ENCODE results near the gene ANXA8L1.
"Not testable (repeated sequence)": the region's sequence is repeated elsewhere in the genome, so short reads cannot be mapped to it uniquely, and the experiment has no call there.

Gene ANXA8L1, protein sequence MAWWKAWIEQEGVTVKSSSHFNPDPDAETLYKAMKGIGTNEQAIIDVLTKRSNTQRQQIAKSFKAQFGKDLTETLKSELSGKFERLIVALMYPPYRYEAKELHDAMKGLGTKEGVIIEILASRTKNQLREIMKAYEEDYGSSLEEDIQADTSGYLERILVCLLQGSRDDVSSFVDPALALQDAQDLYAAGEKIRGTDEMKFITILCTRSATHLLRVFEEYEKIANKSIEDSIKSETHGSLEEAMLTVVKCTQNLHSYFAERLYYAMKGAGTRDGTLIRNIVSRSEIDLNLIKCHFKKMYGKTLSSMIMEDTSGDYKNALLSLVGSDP

DNA sequence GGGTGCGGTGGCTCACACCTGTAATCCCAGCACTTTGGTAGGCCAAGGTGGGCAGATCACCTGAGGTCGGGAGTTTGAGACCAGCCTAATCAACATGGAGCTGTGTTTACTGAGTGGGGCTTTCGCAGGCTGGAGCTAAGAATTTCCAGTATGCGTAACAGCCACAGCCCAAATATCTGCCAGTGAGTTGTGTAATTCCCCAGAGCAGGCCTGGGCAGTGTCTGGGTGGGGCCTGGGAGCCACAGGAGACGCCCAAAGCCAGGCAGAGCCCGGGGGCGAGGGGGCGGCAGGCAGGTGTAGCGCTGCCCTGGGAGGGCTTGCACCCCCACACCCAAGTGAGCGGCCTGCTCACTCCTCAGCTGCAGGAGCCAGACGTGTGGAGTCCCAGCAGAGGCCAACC, at the start of gene ANXA8L1:
TSS of gene ANXA8L1 (plus strand) at position 371 of the 400 bp plus-strand sequence. CDS start 76 bp downstream, outside the sequence.
- not testable (repeated sequence) for H3K4me1 Mint-ChIP-seq (ENCODE audit: low read depth); H3K27ac Mint-ChIP-seq; H3K36me3 Mint-ChIP-seq (ENCODE audit: low read depth); H3K9me3 Mint-ChIP-seq; H3K27me3 Mint-ChIP-seq (ENCODE audit: low read depth); H3K4me3 Mint-ChIP-seq

DNA sequence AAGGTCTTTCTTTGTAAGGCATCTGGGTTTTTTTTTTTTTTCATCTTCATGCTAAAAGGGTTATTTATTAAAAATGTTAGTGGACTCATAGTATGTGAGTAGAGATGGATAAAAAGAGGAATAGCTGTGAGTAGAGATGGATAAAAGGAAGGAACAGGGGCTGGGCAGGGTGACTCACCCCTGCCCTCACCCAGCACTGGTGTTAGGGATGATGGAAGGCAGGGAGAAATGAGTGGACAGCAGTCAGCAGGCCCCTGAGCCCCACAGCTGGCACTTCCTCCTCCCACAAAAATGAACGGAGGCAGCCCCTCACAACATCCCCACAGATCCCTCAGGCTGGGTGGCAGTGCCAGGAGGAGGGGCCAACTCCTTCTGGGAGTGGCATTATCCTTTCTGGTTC, 49.5 kb upstream of the ANXA8L1 start:
- Mint-ChIP-seq H3K9me3 (no peaks in the 10 kb centered on the region), H3K4me3 (no peak overlapping the region), H3K36me3 (ENCODE audit: low read depth) (no peaks in the 10 kb centered on the region), H3K27me3 (ENCODE audit: low read depth) (peaks cover 16% of the 10 kb centered on the region), H3K27ac (no peak overlapping the region), H3K4me1 (ENCODE audit: low read depth) (no peaks in the 10 kb centered on the region)

DNA sequence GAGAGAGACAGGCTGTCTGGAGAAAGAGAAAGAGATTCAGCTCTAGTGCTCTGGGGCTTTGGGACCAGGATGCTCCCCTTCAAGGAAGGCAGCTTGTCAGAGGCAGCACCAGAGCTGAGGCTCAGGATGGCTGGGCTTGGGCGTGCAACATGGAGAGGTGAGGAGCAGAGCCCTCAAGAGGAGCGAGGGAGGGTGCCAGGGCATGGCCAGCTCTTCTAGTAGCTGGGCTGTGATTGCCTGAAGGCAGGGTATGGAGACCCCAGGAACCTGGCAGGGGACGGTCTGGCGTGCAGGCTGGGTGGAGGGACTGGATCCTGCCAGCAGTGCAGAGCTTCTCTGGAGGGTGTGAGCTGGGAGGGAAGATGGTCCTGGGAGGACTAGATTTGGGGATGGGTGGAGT, 48.6 kb upstream of the ANXA8L1 start:
- H3K4me3 Mint-ChIP-seq, result no peak overlapping the region

DNA sequence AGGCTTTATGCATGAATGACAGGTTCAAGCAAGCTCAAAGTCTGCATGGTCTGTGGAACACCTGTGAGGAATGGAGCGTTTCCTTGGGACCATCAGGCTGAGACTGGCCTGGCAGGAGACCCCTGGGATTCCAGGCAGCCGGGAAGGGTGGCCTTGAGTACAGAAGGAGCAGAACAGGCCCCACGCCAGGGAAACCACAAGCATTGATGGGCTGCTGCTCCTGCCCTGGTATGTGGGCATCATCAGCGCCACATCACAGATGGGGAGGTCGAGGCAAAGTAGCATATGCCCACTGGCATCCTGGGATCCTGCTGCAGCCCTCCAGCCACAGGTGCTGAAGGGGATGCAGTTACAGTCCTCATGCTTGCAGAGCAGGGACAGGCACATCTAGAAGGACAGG, 47.9 kb upstream of the ANXA8L1 start:
- no peaks in the 10 kb centered on the region for H3K4me1 Mint-ChIP-seq (ENCODE audit: low read depth)
- no peaks in the 10 kb centered on the region for H3K36me3 Mint-ChIP-seq (ENCODE audit: low read depth)
- no peak overlapping the region for H3K27ac Mint-ChIP-seq
- H3K27me3 Mint-ChIP-seq (ENCODE audit: low read depth), result peaks cover 6% of the 10 kb centered on the region
- H3K9me3 Mint-ChIP-seq, result no peaks in the 10 kb centered on the region
- no peak overlapping the region for H3K4me3 Mint-ChIP-seq

More for the DNA sequence above, 48.6 kb upstream of the ANXA8L1 start:
- Mint-ChIP-seq H3K9me3 (no peaks in the 10 kb centered on the region), H3K27ac (no peak overlapping the region), H3K27me3 (ENCODE audit: low read depth) (peaks cover 9% of the 10 kb centered on the region), H3K4me1 (ENCODE audit: low read depth) (no peaks in the 10 kb centered on the region), H3K36me3 (ENCODE audit: low read depth) (no peaks in the 10 kb centered on the region)

DNA sequence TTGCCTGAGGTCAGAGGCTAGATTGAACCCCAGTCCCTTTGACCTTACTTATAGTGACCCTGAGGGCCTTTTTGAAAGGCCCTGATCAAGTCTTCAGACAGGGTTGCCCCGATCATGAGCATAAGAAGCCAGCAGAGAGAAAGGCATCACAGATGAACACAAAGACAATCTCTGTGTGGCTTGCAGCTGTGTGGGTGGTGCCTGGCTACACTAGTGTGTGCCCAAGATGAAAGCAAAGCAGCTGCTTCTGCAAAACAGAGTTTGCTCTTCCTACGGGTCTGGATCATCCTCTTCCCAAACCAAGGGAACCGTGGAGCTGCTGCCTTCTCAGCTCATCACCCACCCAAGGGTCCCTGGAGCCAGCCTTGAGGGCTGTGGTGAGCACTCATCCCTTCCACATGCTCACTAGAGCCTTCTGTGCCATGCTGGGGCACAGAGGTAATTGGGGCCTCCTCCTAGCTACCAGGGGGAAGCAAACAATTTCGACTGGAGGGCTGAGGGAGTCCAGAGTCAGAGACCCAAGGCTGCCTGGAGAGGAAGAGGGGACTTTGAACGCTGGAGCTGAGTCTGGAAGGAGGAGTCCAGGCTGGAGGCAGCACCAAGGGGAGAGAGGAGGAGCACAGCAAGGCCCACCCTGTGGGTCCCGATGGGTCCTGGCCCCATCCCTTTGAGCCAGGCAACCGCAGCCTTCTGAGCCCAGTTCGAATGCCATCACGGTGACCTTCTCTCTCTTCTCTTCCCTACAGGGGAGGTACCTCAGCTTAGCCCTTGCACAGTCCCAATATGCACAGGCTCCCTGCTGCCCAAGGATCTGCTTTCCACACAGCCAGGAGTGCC, 46.5 kb upstream of the ANXA8L1 start:
- Mint-ChIP-seq H3K27ac (no peak overlapping the region), H3K9me3 (no peaks in the 10 kb centered on the region), H3K36me3 (ENCODE audit: low read depth) (no peaks in the 10 kb centered on the region), H3K4me1 (ENCODE audit: low read depth) (no peaks in the 10 kb centered on the region), H3K4me3 (no peak overlapping the region), H3K27me3 (ENCODE audit: low read depth) (no peaks in the 10 kb centered on the region)

DNA sequence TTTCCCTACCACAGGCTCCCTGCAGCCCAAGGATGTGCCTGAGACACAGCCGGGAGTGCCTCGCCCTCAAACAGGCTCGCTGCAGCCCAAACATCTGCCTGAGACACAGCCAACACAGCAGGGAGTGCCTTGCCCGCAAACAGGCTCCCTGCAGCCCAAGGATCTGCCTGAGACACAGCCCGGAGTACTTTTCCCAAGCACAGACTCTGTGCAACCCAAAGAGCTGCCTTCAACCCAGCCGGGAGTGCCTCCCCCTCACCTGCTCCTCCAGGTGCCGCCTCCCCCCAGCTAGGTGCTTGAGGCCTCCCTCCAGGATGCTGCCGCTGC, 45.9 kb upstream of the ANXA8L1 start:
- Mint-ChIP-seq H3K4me1 (ENCODE audit: low read depth) (no peaks in the 10 kb centered on the region), H3K36me3 (ENCODE audit: low read depth) (no peaks in the 10 kb centered on the region), H3K27me3 (ENCODE audit: low read depth) (no peaks in the 10 kb centered on the region), H3K27ac (no peak overlapping the region), H3K4me3 (no peak overlapping the region), H3K9me3 (no peaks in the 10 kb centered on the region)

DNA sequence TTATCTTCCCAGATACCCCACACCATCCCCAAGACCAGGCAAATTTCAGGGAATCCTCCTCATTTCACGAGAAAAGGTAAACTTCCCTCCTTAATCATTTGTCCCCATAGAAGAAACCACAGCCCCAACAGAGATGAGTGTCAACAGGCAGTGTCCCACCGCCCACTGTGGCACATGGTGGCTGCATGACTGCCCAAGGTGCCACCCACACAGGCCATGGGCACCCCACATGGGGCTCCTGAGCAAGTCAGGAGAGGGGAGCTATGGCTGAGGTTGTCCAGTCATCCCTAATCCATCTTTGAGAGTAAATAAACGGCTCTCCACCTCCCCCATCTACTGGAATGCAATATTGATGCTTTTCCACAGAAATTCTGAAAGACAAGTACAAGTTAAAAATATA, 44.7 kb upstream of the ANXA8L1 start:
- Mint-ChIP-seq H3K27ac (no peak overlapping the region), H3K27me3 (ENCODE audit: low read depth) (no peaks in the 10 kb centered on the region), H3K36me3 (ENCODE audit: low read depth) (no peaks in the 10 kb centered on the region), H3K4me1 (ENCODE audit: low read depth) (no peaks in the 10 kb centered on the region), H3K4me3 (no peak overlapping the region), H3K9me3 (no peaks in the 10 kb centered on the region)

DNA sequence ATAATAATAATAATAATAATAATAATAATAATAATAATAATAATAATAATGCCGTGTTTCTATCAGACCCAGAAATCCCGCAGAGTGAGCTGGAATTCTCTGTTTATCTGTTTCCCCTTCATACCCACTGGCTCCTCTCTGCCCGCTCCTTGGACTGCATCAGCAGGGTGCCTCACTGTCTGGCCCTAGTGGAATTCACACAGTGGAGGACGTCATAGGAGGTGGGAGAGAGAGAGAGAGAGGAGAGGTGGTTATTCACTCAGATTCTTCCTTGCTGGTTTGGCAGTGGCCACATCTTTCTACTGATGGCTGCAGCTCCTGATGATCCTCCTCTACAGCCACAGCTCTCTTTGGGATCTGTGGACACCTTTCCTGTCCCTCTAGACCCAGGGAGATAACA, 10.1 kb upstream of the ANXA8L1 start:
- H3K36me3 Mint-ChIP-seq (ENCODE audit: low read depth); H3K4me1 Mint-ChIP-seq (ENCODE audit: low read depth); H3K9me3 Mint-ChIP-seq; H3K27me3 Mint-ChIP-seq (ENCODE audit: low read depth); H3K4me3 Mint-ChIP-seq; H3K27ac Mint-ChIP-seq: not testable (repeated sequence)

DNA sequence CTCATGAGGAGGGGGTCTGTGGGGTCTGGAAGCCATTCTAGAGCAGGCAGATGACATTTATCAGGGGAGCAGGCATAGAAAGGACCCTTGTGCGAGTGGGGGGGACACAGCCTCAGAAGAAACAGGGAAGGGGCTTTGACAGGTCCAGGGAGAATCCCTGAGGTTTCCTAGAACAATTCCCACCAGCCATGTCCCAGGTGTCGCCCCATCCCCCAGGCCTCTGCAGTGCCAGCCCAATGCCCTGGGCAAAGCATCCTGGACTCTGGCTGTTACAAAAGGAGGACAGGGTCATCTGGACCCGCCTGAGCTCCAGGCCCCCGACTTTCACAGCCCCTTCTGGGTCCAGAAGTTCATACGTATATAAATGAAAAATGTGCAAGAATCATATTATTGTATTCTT, 8.4 kb upstream of the ANXA8L1 start:
- H3K27ac Mint-ChIP-seq; H3K4me3 Mint-ChIP-seq; H3K9me3 Mint-ChIP-seq; H3K36me3 Mint-ChIP-seq (ENCODE audit: low read depth); H3K4me1 Mint-ChIP-seq (ENCODE audit: low read depth); H3K27me3 Mint-ChIP-seq (ENCODE audit: low read depth): not testable (repeated sequence)

DNA sequence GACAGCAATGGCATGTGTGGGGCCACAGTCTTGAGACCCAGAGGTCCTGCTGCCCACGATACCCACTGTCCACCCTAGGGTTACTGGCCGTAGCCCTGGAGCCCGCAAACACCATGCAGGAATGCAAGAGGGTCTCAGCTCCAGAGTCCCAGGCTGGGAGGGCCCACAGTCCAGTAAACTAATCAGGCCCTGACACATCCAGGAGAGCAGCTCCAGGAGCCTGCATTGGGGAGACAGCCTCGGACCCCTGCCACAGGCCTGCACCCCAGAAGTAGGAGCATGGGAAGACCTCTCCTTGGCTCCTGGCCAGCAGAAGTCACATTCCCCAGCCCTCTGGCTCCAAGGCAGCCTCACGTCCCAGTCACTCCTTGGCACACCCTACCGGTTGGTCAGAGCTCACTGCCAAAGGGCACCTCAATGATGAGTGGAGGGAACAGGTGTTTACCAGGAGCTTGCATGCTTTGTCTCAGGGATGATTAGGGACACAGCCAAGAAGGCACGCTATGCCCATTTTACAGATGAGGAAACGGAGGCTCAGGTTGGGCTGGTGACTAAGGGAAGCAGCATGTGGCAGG, 7.8 kb upstream of the ANXA8L1 start:
- not testable (repeated sequence) for H3K27ac Mint-ChIP-seq; H3K4me3 Mint-ChIP-seq; H3K36me3 Mint-ChIP-seq (ENCODE audit: low read depth); H3K9me3 Mint-ChIP-seq; H3K4me1 Mint-ChIP-seq (ENCODE audit: low read depth); H3K27me3 Mint-ChIP-seq (ENCODE audit: low read depth)

DNA sequence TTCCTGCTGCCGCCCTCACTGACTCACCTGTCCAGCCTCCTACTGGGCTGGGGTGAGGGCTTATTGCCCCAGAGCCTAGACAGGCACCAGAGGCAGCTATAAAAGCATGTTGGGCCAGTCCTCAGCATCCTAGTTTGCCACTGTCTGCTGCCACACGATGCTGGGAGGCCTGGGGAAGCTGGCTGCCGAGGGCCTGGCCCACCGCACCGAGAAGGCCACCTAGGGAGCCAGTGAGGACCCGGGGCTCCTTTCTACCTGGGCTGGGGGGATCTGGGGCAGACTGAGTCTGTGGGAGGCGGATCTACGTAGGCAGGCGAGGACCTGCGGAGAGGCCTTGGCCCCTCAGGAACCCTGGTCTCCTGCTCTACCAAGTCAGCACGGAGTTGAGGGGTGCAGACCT, 6.6 kb upstream of the ANXA8L1 start:
- not testable (repeated sequence) for H3K27ac Mint-ChIP-seq; H3K36me3 Mint-ChIP-seq (ENCODE audit: low read depth); H3K9me3 Mint-ChIP-seq; H3K4me3 Mint-ChIP-seq; H3K4me1 Mint-ChIP-seq (ENCODE audit: low read depth); H3K27me3 Mint-ChIP-seq (ENCODE audit: low read depth)

DNA sequence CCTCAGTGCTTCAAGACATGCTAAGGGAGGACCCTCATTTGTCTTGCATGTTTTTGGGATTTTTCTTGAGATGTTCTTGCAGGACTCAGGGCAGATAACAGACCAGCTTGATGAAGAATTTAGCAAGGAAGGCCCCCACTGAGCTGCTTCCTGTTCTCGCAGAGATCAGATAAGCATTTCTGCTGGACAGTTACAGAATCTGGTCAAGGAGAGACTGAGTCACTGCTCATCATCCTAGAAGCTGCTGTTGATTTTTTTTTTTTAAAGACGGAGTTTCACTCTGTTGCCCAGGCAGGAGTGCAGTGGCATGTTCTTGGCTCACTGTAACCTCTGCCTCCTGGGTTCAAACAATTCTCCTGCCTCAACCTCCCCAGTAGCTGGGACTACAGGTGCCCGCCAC, 1.2 kb upstream of the ANXA8L1 start:
- not testable (repeated sequence) for H3K36me3 Mint-ChIP-seq (ENCODE audit: low read depth); H3K9me3 Mint-ChIP-seq; H3K4me1 Mint-ChIP-seq (ENCODE audit: low read depth); H3K27ac Mint-ChIP-seq; H3K27me3 Mint-ChIP-seq (ENCODE audit: low read depth); H3K4me3 Mint-ChIP-seq

DNA sequence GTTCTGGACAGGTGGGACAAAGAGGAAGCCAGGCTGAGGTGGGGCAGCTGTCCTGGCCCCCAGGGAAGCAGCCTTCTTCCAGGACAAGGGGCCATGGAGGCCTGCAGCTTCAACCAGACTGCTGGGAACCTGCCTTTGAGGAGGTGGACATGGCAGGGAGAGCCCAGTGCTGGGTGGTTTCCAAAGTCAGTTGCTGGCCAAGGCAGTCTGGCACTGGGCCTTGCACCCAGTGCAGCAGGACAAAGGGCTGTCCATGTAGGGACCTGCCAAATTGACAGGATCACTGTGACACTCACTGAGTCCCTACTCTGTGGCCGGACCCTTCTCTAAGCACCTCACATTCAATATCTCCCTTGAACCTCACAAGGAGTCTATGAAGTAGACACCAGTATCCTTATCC, 1.4 kb downstream of the ANXA8L1 start:
- not testable (repeated sequence) for H3K36me3 Mint-ChIP-seq (ENCODE audit: low read depth); H3K9me3 Mint-ChIP-seq; H3K4me1 Mint-ChIP-seq (ENCODE audit: low read depth); H3K27ac Mint-ChIP-seq; H3K4me3 Mint-ChIP-seq; H3K27me3 Mint-ChIP-seq (ENCODE audit: low read depth)

DNA sequence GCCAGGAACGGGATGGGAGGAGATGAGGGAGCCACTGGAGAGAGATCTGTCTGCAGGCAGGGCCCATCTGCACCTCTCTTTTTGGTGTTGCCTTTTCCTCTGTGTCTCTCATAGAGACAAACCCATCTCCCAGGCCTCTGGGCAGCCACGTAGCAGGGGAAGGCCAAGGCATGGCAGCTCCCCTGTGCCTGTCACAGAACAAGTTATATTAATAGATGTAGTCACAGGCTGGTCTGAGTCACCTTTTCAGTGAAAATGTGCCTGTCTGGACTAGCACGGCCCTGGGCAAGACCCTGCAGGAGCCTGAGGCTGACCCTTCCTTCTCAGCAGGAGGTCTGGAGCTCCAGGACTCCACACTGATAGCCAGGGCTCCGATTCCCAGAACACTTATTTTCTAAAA, 2.1 kb downstream of the ANXA8L1 start:
- H3K4me3 Mint-ChIP-seq; H3K27ac Mint-ChIP-seq; H3K36me3 Mint-ChIP-seq (ENCODE audit: low read depth); H3K27me3 Mint-ChIP-seq (ENCODE audit: low read depth); H3K9me3 Mint-ChIP-seq; H3K4me1 Mint-ChIP-seq (ENCODE audit: low read depth): not testable (repeated sequence)

DNA sequence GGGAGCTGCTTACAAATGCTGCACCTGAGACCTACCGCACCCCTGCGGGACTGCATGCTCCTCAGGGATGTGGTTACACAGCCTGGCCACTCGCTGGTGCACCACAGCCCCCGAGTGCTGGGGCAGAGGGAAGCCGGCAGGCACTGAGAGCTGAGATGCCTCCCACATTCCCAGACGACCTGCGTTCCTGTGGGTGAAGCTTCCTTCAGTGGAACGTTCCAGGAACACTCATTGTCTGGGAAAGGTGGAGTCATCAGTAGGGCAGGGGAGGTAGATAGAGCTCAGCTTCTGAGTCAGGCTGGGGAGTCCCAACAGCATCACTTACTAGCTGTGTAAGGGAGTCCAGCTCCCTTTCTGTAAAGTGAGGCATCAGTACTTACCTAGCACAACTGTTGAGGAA, 2.5 kb downstream of the ANXA8L1 start:
- not testable (repeated sequence) for H3K9me3 Mint-ChIP-seq; H3K4me3 Mint-ChIP-seq; H3K27ac Mint-ChIP-seq; H3K4me1 Mint-ChIP-seq (ENCODE audit: low read depth); H3K36me3 Mint-ChIP-seq (ENCODE audit: low read depth); H3K27me3 Mint-ChIP-seq (ENCODE audit: low read depth)

Data from T-helper 1 cell treated with Interleukin-12 subunit alpha and Interleukin-12 subunit beta and Interleukin-4 antibody, amounts not matched to agents 30 μg/mL and 1 μg/mL, for 36 hours (primary cell).